SH-SY5Y (cell line): ENCODE results near the gene MAP7D1.

Experiments
- GATA2 ChIP-seq: IDR thresholded peaks from 2 replicates; pipeline ENCODE4 v1.6.1; 2011; ENCODE audit warnings: mild to moderate bottlenecking, low read depth, low read length
- GATA3 ChIP-seq: IDR thresholded peaks from 2 replicates; pipeline ENCODE4 v1.6.1; 2011; ENCODE audit warnings: low read depth, mild to moderate bottlenecking, low read length, moderate library complexity

Gene MAP7D1

GRCh38 chr1:36164361-36164760 is 8.4 kb downstream of the MAP7D1 start:
- TF ChIP-seq GATA3 (no peak), GATA2 (no peak)

DNA sequence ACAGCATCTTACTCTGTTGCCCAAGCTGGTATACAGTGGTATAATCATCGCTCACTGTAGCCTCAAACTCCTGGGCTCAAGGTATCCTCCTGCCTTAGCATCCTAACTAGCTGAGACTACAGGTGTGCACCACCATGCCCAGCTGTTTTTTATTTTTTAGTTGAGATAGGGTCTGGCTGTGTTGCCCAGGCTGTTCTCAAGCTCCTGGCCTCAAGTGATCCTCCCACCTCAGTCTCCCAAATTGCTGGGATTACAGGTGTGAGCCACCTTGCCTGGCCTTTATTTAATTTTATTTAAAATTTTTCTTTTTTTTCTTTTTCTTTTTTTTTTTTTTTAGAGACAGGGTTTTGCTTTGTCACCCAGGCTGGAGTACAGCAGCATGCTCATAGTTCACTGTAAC is 9.2 kb downstream of the MAP7D1 start:
- TF ChIP-seq GATA2, result no peak
- TF ChIP-seq GATA3, result no peak

GRCh38 chr1:36166136-36166535 is 10.2 kb downstream of the MAP7D1 start:
- TF ChIP-seq GATA3, result no peak
- no peak for TF ChIP-seq GATA2

GRCh38 chr1:36166938-36167905 is 11.3 kb downstream of the MAP7D1 start:
- no peak for TF ChIP-seq GATA2
- TF ChIP-seq GATA3, result no peak

- TF ChIP-seq GATA3 (no peak), GATA2 (no peak)
Measured at GRCh38 chr1:36168514-36168913, 12.6 kb downstream of the MAP7D1 start.

- TF ChIP-seq GATA2 (no peak), GATA3 (no peak)
Measured at GRCh38 chr1:36170643-36171412, 14.9 kb downstream of the MAP7D1 start.

DNA sequence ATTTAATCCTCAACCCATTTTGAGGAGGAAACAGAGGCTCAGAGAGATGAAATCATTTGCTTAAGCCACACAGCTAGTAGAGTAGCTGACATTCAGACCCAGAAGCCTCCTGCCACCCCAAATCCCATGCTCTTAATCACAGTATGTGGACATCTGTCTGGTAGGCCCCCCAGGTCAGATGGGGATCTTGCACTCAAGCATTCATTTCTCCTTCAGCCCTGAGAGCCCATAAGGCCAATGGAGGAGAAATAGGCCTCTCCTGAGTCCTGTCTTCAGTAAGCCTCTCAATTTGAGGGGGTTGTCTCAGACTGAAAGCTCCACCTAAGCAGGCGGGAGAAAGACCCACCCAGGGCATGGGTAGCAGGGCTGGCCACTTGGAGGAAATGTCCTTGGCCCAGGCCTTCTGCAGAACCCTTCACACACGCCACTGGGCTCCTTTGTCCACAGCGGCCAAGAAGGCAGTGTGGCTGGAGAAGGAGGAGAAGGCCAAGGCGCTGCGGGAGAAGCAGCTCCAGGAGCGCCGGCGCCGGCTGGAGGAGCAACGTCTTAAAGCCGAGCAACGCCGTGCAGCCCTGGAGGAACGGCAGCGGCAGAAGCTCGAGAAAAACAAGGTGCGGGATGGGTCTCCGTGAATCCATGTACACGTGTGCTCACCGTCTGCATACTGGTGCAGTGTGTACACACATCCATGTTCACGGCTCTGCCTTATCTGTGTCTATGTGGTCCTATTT is 16.2 kb downstream of the MAP7D1 start:
- no peak for TF ChIP-seq GATA2
- TF ChIP-seq GATA3, result no peak

GRCh38 chr1:36172983-36173382 is 17.0 kb downstream of the MAP7D1 start:
- no peak for TF ChIP-seq GATA3
- TF ChIP-seq GATA2, result no peak

DNA sequence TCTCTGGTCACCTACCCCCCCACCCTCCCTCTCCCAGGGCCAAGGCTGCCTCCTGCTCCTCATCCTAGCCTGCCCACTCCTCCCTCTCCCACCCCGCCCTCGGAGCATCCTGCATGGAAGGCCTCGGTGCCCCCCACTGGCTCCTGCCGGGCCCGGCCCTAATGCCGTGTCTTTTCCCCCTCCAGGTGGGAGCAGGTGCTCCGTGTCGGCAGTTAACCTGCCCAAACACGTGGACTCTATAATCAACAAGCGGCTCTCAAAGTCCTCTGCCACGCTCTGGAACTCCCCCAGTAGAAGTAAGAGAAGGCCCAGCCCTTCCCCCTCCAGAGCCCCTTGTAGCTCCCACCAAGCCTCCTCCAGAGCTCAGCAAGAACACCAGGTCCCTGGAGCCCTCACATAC is 18.8 kb downstream of the MAP7D1 start:
- TF ChIP-seq GATA3, result no peak
- no peak for TF ChIP-seq GATA2

- TF ChIP-seq GATA2 (no peak), GATA3 (no peak)
Measured at GRCh38 chr1:36175137-36176095, 19.5 kb downstream of the MAP7D1 start.

DNA sequence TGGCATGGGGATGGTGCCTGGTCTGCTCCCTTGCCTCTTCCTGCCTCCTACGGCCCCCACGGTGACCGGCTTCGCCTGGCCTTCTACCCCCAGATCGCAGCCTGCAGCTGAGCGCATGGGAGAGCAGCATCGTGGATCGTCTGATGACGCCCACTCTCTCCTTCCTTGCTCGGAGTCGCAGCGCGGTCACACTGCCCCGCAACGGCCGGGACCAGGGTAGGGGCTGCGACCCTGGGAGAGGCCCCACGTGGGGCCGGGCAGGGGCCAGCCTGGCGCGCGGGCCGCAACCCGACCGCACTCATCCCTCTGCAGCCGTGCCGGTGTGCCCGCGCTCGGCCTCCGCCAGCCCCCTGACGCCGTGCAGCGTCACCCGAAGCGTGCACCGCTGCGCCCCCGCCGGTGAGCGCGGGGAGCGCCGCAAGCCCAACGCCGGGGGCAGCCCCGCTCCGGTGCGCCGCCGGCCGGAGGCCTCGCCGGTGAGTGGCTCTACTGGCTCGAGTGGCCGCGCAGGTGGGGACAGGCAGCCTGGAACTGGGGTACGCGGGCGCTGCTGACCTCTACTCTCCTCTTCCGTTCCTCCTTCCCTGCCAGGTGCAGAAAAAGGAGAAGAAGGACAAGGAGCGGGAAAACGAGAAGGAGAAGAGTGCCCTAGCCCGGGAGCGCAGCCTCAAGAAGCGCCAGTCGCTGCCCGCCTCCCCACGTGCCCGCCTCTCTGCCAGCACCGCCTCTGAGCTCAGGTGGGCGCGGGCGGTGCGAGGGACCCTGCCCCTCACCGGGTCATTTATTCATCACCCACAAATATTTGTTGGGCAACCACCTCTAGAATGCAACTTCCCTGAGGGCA is 20.4 kb downstream of the MAP7D1 start:
- TF ChIP-seq GATA3, result no peak
- TF ChIP-seq GATA2, result no peak

DNA sequence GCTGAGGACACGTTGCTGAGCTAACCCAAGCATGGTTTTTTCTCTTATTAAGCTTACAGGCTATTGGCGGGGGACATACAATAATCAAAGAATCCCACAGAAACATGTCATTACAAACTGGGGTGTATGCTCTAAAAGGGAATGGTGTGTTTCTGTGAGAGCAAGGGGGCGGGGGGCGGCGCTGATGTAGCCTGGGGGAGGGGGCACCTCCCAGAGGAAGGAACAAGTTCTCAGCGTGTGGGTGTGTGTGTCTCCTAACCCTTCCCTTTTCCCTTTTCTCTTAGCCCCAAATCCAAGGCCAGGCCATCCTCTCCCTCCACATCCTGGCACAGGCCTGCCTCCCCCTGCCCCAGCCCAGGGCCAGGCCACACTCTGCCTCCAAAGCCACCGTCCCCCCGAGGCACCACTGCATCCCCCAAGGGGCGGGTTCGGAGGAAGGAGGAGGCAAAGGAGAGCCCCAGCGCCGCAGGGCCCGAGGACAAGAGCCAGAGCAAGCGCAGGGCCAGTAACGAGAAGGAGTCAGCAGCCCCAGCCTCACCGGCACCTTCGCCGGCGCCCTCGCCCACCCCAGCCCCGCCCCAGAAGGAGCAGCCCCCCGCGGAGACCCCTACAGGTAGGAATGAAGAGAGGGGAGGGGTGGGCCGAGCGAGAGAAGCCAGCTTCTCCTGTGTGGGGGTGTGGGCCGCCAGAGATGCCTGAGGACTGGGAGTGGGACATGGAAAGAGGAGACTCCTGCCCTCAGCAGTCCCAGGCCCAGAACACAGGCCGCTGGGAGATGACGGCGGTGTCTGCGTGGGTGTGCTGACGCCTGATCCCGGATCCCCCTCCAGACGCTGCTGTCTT is 21.9 kb downstream of the MAP7D1 start:
- TF ChIP-seq GATA3, result no peak
- TF ChIP-seq GATA2, result no peak
